Measurements from ENCODE around the gene TBRG4. TPM values are rescaled to one million over a fixed set of nuclear protein-coding genes. Genes with fewer than 3 reads are reported as not detected.
"Not testable (repeated sequence)": the region's sequence is repeated elsewhere in the genome, so short reads cannot be mapped to it uniquely, and the experiment has no call there.

Gene TBRG4
- polyA plus RNA-seq, 1 donor from 2014 or later, result 52.8 TPM

DNA sequence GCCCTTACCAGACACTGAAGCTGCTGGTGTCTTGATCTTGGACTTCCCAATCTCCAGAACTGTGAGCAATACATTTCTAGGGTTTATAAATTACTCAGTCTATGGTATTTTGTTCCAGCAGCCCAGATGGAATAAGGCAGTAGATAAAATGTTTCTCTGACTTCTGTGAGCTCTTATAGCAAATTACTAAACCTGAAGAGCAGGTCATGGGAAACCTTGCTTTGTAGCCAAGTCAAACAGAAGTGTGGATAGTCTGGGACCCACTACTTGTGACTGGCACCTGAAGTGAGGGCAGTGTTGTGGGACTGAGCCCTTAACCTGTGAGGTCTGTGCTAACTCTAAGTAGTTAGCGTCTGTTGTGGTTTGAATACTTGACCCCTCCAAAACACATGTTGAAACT is 4.6 kb upstream of the TBRG4 start:
- H3K9me3 ChIP-seq (ENCODE audit: low read length), result no peaks in the 10 kb centered on the region
- H3K27me3 ChIP-seq (ENCODE audit: insufficient read depth, low read depth, low read length), result no peaks in the 10 kb centered on the region
- no peak overlapping the region for H3K27ac ChIP-seq (ENCODE audit: low read length)
- H3K4me3 ChIP-seq (ENCODE audit: low read length), result no peak overlapping the region
- no peak overlapping the region for H3K9ac ChIP-seq (ENCODE audit: low read length)
- no peaks in the 10 kb centered on the region for H3F3A ChIP-seq (ENCODE audit: insufficient read depth, low read length, poor library complexity, severe bottlenecking)
- no peak overlapping the region for H3K4me2 ChIP-seq (ENCODE audit: low read length)
- TF ChIP-seq EZH2 (IDR thresholded peaks at IDR 0.05; ENCODE audit: borderline replicate concordance, insufficient read depth, low read length, poor library complexity, severe bottlenecking) (no peak), TAF1 (IDR thresholded peaks at IDR 0.05; ENCODE audit: low read depth) (no peak), RAD21 (conservative IDR thresholded peaks at IDR 0.05) (no peak), MXI1 (conservative IDR thresholded peaks at IDR 0.05; ENCODE audit: poor library complexity, severe bottlenecking) (no peak), EP300 (conservative IDR thresholded peaks at IDR 0.05; ENCODE audit: poor library complexity, severe bottlenecking) (no peak), SMC3 (conservative IDR thresholded peaks at IDR 0.05; ENCODE audit: poor library complexity) (no peak), POLR2AphosphoS5 (IDR thresholded peaks at IDR 0.05) (no peak)
- TF ChIP-seq, protein P1, sequence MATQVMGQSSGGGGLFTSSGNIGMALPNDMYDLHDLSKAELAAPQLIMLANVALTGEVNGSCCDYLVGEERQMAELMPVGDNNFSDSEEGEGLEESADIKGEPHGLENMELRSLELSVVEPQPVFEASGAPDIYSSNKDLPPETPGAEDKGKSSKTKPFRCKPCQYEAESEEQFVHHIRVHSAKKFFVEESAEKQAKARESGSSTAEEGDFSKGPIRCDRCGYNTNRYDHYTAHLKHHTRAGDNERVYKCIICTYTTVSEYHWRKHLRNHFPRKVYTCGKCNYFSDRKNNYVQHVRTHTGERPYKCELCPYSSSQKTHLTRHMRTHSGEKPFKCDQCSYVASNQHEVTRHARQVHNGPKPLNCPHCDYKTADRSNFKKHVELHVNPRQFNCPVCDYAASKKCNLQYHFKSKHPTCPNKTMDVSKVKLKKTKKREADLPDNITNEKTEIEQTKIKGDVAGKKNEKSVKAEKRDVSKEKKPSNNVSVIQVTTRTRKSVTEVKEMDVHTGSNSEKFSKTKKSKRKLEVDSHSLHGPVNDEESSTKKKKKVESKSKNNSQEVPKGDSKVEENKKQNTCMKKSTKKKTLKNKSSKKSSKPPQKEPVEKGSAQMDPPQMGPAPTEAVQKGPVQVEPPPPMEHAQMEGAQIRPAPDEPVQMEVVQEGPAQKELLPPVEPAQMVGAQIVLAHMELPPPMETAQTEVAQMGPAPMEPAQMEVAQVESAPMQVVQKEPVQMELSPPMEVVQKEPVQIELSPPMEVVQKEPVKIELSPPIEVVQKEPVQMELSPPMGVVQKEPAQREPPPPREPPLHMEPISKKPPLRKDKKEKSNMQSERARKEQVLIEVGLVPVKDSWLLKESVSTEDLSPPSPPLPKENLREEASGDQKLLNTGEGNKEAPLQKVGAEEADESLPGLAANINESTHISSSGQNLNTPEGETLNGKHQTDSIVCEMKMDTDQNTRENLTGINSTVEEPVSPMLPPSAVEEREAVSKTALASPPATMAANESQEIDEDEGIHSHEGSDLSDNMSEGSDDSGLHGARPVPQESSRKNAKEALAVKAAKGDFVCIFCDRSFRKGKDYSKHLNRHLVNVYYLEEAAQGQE (IDR thresholded peaks at IDR 0.05; ENCODE audit: borderline replicate concordance), result no peak
- TF ChIP-seq, protein P2, sequence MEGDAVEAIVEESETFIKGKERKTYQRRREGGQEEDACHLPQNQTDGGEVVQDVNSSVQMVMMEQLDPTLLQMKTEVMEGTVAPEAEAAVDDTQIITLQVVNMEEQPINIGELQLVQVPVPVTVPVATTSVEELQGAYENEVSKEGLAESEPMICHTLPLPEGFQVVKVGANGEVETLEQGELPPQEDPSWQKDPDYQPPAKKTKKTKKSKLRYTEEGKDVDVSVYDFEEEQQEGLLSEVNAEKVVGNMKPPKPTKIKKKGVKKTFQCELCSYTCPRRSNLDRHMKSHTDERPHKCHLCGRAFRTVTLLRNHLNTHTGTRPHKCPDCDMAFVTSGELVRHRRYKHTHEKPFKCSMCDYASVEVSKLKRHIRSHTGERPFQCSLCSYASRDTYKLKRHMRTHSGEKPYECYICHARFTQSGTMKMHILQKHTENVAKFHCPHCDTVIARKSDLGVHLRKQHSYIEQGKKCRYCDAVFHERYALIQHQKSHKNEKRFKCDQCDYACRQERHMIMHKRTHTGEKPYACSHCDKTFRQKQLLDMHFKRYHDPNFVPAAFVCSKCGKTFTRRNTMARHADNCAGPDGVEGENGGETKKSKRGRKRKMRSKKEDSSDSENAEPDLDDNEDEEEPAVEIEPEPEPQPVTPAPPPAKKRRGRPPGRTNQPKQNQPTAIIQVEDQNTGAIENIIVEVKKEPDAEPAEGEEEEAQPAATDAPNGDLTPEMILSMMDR (IDR thresholded peaks at IDR 0.05; ENCODE audit: poor library complexity, severe bottlenecking), result no peak
- H4K20me1 ChIP-seq (ENCODE audit: insufficient read depth), result no peaks in the 10 kb centered on the region
- H2AFZ ChIP-seq (ENCODE audit: low read depth, low read length), result no peak overlapping the region
- H3K9me2 ChIP-seq (ENCODE audit: insufficient read depth, low read length), result no peaks in the 10 kb centered on the region
- H3K36me3 ChIP-seq (ENCODE audit: insufficient read depth, low read length), result no peaks in the 10 kb centered on the region
- H3K79me2 ChIP-seq (replicated peaks; ENCODE audit: insufficient read depth, low read length), result peaks cover 3% of the 10 kb centered on the region

DNA sequence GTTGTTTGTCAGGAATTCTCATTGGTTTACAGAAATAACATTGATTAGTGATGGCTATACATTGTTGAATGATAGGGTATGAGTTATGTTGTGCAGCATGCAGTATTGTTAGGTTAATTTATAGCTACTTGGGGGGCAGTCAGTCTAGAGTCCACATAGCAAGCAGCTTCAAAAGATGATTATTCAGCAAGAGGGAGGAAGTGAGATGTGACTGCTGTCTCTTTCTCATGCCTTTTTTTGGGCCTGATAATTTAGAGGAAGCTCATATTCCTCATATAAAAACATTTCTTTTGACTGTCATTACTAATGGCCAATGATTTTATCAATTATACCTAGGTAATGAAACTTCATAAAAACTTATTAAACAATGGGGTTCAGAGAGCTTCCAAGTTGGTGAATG is 3.4 kb upstream of the TBRG4 start:
- H3K9me3 ChIP-seq (ENCODE audit: low read length), result no peaks in the 10 kb centered on the region
- no peak overlapping the region for H3K27ac ChIP-seq (ENCODE audit: low read length)
- H3K4me3 ChIP-seq (ENCODE audit: low read length), result no peak overlapping the region
- no peak overlapping the region for H2AFZ ChIP-seq (ENCODE audit: low read depth, low read length)
- no peaks in the 10 kb centered on the region for H3K27me3 ChIP-seq (ENCODE audit: insufficient read depth, low read depth, low read length)
- no peak overlapping the region for H3K4me2 ChIP-seq (ENCODE audit: low read length)
- TF ChIP-seq, protein P1 (IDR thresholded peaks at IDR 0.05; ENCODE audit: borderline replicate concordance), result no peak
- TF ChIP-seq RAD21 (conservative IDR thresholded peaks at IDR 0.05), result no peak
- H3F3A ChIP-seq (ENCODE audit: insufficient read depth, low read length, poor library complexity, severe bottlenecking), result no peaks in the 10 kb centered on the region
- H3K9ac ChIP-seq (ENCODE audit: low read length), result no peak overlapping the region
- H4K20me1 ChIP-seq (ENCODE audit: insufficient read depth), result no peaks in the 10 kb centered on the region
- H3K9me2 ChIP-seq (ENCODE audit: insufficient read depth, low read length), result no peaks in the 10 kb centered on the region
- H3K79me2 ChIP-seq (replicated peaks; ENCODE audit: insufficient read depth, low read length), result peaks cover 13% of the 10 kb centered on the region
- no peaks in the 10 kb centered on the region for H3K36me3 ChIP-seq (ENCODE audit: insufficient read depth, low read length)

DNA sequence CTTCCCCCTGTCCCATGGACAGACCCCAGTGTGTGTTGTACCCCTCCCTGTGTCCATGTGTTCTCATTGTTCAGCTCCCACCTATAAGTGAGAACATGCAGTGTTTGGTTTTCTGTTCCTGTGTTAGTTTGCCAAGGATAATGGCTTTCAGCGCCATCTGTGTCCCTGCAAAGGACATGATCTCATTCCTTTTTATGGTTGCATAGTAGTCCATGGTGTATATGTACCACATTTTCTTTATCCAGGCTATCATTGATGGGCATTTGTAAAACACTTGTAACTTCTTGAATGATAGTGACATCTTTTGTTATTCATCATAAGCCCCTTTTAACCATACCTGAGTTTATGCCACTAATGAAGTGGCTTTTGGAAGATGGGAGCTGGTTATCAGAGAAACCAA is 2.8 kb upstream of the TBRG4 start:
- H3K27ac ChIP-seq (ENCODE audit: low read length); H3F3A ChIP-seq (ENCODE audit: insufficient read depth, low read length, poor library complexity, severe bottlenecking); H3K9me2 ChIP-seq (ENCODE audit: insufficient read depth, low read length); H3K36me3 ChIP-seq (ENCODE audit: insufficient read depth, low read length); H2AFZ ChIP-seq (ENCODE audit: low read depth, low read length); H3K9ac ChIP-seq (ENCODE audit: low read length); H3K27me3 ChIP-seq (ENCODE audit: insufficient read depth, low read depth, low read length); H3K9me3 ChIP-seq (ENCODE audit: low read length); H3K4me2 ChIP-seq (ENCODE audit: low read length); H4K20me1 ChIP-seq (ENCODE audit: insufficient read depth); H3K4me3 ChIP-seq (ENCODE audit: low read length): not testable (repeated sequence)
- peaks cover 15% of the 10 kb centered on the region for H3K79me2 ChIP-seq (replicated peaks; ENCODE audit: insufficient read depth, low read length)
